GM19328 (cell line): ENCODE measurements around the gene KRTAP6-1.

Source experiments
- ATAC-seq: cut with Tn5 transposase; IDR thresholded peaks from one replicate; pipeline ENCODE4 v1.9.1; 2021; ENCODE audit warnings: mild to moderate bottlenecking, moderate library complexity; ENCODE audit not compliant: unreplicated experiment

Gene KRTAP6-1

DNA sequence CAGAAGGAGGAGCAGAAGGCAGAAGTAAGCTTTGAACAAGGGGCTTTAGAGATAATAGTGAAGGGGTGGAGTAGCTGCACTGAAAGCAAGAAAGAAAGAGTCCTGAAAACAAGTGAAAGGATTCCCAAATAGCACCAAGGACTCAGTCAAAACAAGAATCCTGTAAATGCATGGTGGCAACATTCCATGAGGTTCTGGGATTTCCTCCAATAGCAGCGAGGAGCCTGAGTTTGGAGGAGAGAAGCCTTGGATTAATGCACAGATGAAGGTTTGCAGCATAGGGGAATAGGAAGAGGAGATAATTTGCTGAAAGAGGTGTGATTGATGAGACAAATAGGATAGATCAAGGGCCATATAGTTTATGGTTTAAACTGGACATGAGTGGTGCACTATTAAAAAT is 34.4 kb downstream of the KRTAP6-1 start:
- no peak for ATAC-seq

DNA sequence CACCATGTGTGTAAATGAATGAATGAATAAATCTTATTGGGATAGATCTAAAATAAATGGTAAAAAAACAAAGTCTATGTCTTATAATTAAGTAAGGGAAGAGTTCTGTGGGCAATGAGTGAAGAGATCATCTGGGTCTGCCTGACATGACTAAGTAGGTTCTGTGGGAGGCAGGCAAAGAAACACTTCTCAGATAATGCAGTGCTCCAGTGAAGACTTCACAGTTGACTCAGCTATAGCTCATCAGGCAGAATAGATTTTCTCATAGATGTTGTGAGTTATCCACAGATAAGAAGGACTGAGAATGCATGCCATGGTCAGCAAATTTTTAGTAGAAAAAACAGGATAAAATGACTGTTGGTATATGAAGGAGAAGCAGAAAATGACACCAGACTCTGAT is 36.0 kb downstream of the KRTAP6-1 start:
- no peak for ATAC-seq

DNA sequence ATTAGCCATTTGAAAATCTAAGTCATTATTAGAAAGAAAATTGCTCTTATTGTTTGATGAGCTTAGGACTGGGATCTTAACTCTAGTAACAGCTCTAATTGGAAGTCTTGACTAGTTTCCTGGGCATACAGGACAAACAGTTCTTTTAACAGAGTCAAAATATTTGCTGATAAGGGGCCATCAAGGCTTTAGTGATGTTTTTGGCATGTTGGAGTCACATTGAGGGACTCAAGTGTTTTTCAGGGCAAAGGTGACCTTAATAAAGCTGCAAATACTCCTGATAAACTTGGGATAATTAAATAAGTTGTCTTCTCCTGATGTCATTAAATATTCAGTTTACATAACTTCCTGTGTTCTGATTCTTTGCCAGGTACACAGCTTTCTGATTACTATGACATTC is 46.1 kb downstream of the KRTAP6-1 start:
- no peak for ATAC-seq

DNA sequence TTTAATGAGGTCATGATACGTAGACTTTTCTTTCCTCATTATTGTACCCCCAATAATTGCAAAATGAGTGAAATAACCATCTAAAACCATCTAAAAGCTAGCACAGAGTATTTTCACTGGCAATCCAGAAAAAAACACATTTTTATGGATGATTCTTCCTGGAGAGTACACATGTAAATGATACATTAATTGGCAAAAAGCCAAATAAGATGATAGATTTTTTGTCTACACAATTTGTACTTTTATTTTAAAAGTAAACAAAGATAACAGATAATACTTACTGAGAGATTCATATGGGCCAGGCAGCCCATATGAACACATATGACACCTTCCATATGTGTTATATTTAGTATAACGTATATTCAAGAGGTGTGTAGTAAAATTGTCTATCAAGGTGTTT is 50.1 kb downstream of the KRTAP6-1 start:
- ATAC-seq = no peak
